HepG2 (cell line): ENCODE data around the gene KLF6. TPM values are rescaled to one million over a fixed set of nuclear protein-coding genes. Genes with fewer than 3 reads are reported as not detected.

Experiments
- AGO2 ChIP-seq: fragments of 200-400 bp; formaldehyde crosslinking; optimal IDR thresholded peaks from 2 replicates; pipeline ENCODE3; 2017; ENCODE audit warnings: mild to moderate bottlenecking, low read depth, low read length, moderate library complexity
- CHD4 ChIP-seq: fragments of 200-600 bp; sonication (generic); IDR thresholded peaks from 2 replicates; pipeline ENCODE4 v1.7.0; 2017; ENCODE audit warnings: mild to moderate bottlenecking, low read length, borderline replicate concordance
- HNRNPL ChIP-seq: fragments of 200-400 bp; formaldehyde crosslinking; IDR thresholded peaks from 2 replicates; pipeline ENCODE4 v1.6.1; 2017; ENCODE audit warnings: mild to moderate bottlenecking, low read depth, low read length
- HNRNPLL ChIP-seq: fragments of 200-400 bp; formaldehyde crosslinking; IDR thresholded peaks from 2 replicates; pipeline ENCODE4 v1.6.1; 2017; ENCODE audit warnings: mild to moderate bottlenecking, low read depth, low read length; ENCODE audit not compliant: poor library complexity, severe bottlenecking
- IRF2 ChIP-seq: IDR thresholded peaks from 2 replicates; pipeline ENCODE4 v1.6.1; 2018; ENCODE audit warnings: missing genetic modification reagents, missing compliant biosample characterization
- ISL2 ChIP-seq: sonication (generic); formaldehyde crosslinking; IDR thresholded peaks from 2 replicates; pipeline ENCODE4 v1.5.0; 2020; ENCODE audit warnings: missing genetic modification reagents
- JUND ChIP-seq: sonication (generic); formaldehyde crosslinking; IDR thresholded peaks from 2 replicates; pipeline ENCODE4 v1.8.0; 2022; ENCODE audit warnings: mild to moderate bottlenecking, missing genetic modification reagents
- KLF12 ChIP-seq: sonication (generic); formaldehyde crosslinking; IDR thresholded peaks from 2 replicates; pipeline ENCODE4 v1.4.0; 2020; ENCODE audit warnings: missing genetic modification reagents, borderline replicate concordance
- PRPF4 ChIP-seq: fragments of 200-400 bp; formaldehyde crosslinking; IDR thresholded peaks from 2 replicates; pipeline ENCODE4 v1.6.1; 2016; ENCODE audit warnings: low read length, low read depth; ENCODE audit not compliant: poor library complexity, severe bottlenecking
- SOX5 ChIP-seq: IDR thresholded peaks from 2 replicates; pipeline ENCODE4 v1.6.1; 2016; ENCODE audit warnings: borderline replicate concordance
- SPEN ChIP-seq: sonication (generic); formaldehyde crosslinking; IDR thresholded peaks from 2 replicates; pipeline ENCODE4 v1.5.1; 2020; ENCODE audit warnings: low read depth, mild to moderate bottlenecking, missing genetic modification reagents
- ZNF143 ChIP-seq: sonication (generic); formaldehyde crosslinking; IDR thresholded peaks from 2 replicates; pipeline ENCODE4 v1.4.0; 2020; ENCODE audit warnings: missing genetic modification reagents
- ZNF33A ChIP-seq: sonication (generic); formaldehyde crosslinking; IDR thresholded peaks from 2 replicates; pipeline ENCODE4 v1.5.1; 2020; ENCODE audit warnings: missing genetic modification reagents, mild to moderate bottlenecking, moderate library complexity, borderline replicate concordance
- ZNF614 ChIP-seq: IDR thresholded peaks from 2 replicates; pipeline ENCODE4 v1.6.1; 2018; ENCODE audit warnings: missing biosample characterization, missing genetic modification reagents, inconsistent platforms, borderline replicate concordance
- ZNF670 ChIP-seq: sonication (generic); formaldehyde crosslinking; IDR thresholded peaks from 2 replicates; pipeline ENCODE4 v1.8.0; 2022; ENCODE audit warnings: mild to moderate bottlenecking, missing genetic modification reagents, borderline replicate concordance
- ZNF777 ChIP-seq: sonication (generic); formaldehyde crosslinking; IDR thresholded peaks from 2 replicates; pipeline ENCODE4 v1.4.0; 2020; ENCODE audit warnings: missing genetic modification reagents
- polyA plus RNA-seq, 8 experiments: library from polyadenylated mRNA; depleted of rRNA in 3 of 8; stranded (reverse) in 7 of 8; unstranded in 1 of 8; fragments of >200 nt; fragmentation: Illumina TruSeq in 4 of 8; extraction: Trizol in 4 of 8; gene quantifications; 2 replicates each; pipeline versions ENCODE4 v1.2.1 to v1.2.3, GENCODE V29; 2011 to 2016; ENCODE audit warnings: low read depth in 4 of 8, missing spikeins in 1 of 8, mixed read lengths in 1 of 8; ENCODE audit not compliant: insufficient read depth in 1 of 8
- total RNA-seq, 5 experiments: library from RNA; depleted of rRNA; stranded (reverse); fragments of >200 nt; fragmentation: Illumina TruSeq; extraction: Trizol; gene quantifications; 2 replicates each; pipeline ENCODE4 v1.2.3, GENCODE V29; 2016; ENCODE audit warnings: low read depth in 1 of 5
- TF ChIP-seq, protein P1 (sequence below), 2 experiments: IDR thresholded peaks; 2 replicates each; pipeline ENCODE4 v1.6.1; 2011 to 2012; ENCODE audit warnings: low read length in 2 of 2, borderline replicate concordance in 1 of 2, low read depth in 1 of 2, mild to moderate bottlenecking in 1 of 2, moderate library complexity in 1 of 2
- TF ChIP-seq, protein P2 (sequence below): sonication (generic); formaldehyde crosslinking; IDR thresholded peaks from 2 replicates; pipeline ENCODE4 v1.9.0; 2021; ENCODE audit warnings: missing genetic modification reagents, borderline replicate concordance
- TF ChIP-seq, protein P3 (sequence below): sonication (generic); formaldehyde crosslinking; IDR thresholded peaks from 2 replicates; pipeline ENCODE4 v1.5.1; 2020; ENCODE audit warnings: missing genetic modification reagents, mild to moderate bottlenecking, borderline replicate concordance

KLF6 gene
- total and polyA plus RNA-seq, 2 of the 13 experiments (the other 11 are each of a cell fraction or from before 2014, with no cell fraction given) = 27.0 to 71.9 TPM

DNA sequence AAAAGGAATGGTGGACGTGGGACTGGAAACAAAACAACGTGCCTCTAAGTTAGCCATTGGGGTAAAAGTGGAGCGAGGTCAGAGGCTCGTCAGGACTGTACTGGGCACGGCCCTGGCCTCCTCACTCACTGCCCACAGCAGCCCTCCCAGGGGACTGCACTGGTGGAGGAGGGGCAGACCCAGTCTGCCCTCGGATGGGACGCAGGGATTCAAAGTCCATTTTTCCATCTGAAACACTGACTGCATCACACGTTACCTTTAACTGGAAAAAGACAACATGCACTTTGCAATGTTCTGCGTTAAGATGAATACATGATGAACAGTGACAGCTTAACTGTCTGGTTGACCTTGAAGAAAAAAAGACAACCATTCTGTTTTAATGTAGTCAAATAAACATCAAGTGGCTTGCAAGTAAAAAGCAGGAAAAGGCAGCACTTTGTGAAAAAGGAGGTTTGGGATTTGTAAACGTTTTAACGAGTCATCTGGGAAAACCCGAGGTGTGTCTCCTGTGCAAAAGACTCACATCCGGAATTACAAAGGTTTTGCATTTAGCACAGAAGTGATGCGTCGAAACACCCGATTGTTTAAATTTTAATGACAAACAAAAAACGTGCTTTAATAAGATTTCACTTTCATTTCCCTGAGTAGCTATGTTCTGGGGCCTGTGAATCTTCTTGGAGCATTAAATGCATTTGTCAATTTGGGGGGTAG, 18.8 kb downstream of the KLF6 start (continued):
- TF ChIP-seq, protein P1, sequence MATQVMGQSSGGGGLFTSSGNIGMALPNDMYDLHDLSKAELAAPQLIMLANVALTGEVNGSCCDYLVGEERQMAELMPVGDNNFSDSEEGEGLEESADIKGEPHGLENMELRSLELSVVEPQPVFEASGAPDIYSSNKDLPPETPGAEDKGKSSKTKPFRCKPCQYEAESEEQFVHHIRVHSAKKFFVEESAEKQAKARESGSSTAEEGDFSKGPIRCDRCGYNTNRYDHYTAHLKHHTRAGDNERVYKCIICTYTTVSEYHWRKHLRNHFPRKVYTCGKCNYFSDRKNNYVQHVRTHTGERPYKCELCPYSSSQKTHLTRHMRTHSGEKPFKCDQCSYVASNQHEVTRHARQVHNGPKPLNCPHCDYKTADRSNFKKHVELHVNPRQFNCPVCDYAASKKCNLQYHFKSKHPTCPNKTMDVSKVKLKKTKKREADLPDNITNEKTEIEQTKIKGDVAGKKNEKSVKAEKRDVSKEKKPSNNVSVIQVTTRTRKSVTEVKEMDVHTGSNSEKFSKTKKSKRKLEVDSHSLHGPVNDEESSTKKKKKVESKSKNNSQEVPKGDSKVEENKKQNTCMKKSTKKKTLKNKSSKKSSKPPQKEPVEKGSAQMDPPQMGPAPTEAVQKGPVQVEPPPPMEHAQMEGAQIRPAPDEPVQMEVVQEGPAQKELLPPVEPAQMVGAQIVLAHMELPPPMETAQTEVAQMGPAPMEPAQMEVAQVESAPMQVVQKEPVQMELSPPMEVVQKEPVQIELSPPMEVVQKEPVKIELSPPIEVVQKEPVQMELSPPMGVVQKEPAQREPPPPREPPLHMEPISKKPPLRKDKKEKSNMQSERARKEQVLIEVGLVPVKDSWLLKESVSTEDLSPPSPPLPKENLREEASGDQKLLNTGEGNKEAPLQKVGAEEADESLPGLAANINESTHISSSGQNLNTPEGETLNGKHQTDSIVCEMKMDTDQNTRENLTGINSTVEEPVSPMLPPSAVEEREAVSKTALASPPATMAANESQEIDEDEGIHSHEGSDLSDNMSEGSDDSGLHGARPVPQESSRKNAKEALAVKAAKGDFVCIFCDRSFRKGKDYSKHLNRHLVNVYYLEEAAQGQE (IDR thresholded peaks at IDR 0.05; ENCODE audit: borderline replicate concordance in 1 of 2, low read depth in 1 of 2, low read length in 2 of 2) = peak in 1 of 2 experiments; percentile 22; a peak in 1 of 4 replicates
- TF ChIP-seq ZNF614 (CRISPR knock-in tag) = 0 out of 2 replicates have a peak, but pooled peaks have one; percentile 43
- TF ChIP-seq, protein P2, sequence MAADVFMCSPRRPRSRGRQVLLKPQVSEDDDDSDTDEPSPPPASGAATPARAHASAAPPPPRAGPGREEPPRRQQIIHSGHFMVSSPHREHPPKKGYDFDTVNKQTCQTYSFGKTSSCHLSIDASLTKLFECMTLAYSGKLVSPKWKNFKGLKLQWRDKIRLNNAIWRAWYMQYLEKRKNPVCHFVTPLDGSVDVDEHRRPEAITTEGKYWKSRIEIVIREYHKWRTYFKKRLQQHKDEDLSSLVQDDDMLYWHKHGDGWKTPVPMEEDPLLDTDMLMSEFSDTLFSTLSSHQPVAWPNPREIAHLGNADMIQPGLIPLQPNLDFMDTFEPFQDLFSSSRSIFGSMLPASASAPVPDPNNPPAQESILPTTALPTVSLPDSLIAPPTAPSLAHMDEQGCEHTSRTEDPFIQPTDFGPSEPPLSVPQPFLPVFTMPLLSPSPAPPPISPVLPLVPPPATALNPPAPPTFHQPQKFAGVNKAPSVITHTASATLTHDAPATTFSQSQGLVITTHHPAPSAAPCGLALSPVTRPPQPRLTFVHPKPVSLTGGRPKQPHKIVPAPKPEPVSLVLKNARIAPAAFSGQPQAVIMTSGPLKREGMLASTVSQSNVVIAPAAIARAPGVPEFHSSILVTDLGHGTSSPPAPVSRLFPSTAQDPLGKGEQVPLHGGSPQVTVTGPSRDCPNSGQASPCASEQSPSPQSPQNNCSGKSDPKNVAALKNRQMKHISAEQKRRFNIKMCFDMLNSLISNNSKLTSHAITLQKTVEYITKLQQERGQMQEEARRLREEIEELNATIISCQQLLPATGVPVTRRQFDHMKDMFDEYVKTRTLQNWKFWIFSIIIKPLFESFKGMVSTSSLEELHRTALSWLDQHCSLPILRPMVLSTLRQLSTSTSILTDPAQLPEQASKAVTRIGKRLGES = no peak
- TF ChIP-seq KLF12 (CRISPR knock-in tag) = 0 out of 2 replicates have a peak, but pooled peaks have one; percentile 11
- TF ChIP-seq ZNF670 (CRISPR knock-in tag) = no peak; the same call in 1 of the 2 replicates
- 0 out of 2 replicates have a peak, but pooled peaks have one; percentile 31 for TF ChIP-seq JUND (CRISPR knock-in tag)
- TF ChIP-seq, protein P3, sequence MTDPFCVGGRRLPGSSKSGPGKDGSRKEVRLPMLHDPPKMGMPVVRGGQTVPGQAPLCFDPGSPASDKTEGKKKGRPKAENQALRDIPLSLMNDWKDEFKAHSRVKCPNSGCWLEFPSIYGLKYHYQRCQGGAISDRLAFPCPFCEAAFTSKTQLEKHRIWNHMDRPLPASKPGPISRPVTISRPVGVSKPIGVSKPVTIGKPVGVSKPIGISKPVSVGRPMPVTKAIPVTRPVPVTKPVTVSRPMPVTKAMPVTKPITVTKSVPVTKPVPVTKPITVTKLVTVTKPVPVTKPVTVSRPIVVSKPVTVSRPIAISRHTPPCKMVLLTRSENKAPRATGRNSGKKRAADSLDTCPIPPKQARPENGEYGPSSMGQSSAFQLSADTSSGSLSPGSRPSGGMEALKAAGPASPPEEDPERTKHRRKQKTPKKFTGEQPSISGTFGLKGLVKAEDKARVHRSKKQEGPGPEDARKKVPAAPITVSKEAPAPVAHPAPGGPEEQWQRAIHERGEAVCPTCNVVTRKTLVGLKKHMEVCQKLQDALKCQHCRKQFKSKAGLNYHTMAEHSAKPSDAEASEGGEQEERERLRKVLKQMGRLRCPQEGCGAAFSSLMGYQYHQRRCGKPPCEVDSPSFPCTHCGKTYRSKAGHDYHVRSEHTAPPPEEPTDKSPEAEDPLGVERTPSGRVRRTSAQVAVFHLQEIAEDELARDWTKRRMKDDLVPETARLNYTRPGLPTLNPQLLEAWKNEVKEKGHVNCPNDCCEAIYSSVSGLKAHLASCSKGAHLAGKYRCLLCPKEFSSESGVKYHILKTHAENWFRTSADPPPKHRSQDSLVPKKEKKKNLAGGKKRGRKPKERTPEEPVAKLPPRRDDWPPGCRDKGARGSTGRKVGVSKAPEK (CRISPR knock-in tag) = no peak; the same call in 1 of the 2 replicates
- 0 out of 2 replicates have a peak, but pooled peaks have one; percentile 55 for TF ChIP-seq ZNF33A (CRISPR knock-in tag)
- 0 out of 2 replicates have a peak, but pooled peaks have one; percentile 12 for TF ChIP-seq ZNF143 (CRISPR knock-in tag)
- 0 out of 2 replicates have a peak, but pooled peaks have one; percentile 54 for TF ChIP-seq ISL2
- peak; percentile 73; the same call in 1 of the 2 replicates for TF ChIP-seq SPEN (CRISPR knock-in tag)
- no peak for TF ChIP-seq CHD4
- TF ChIP-seq PRPF4 = peak; percentile 66
- TF ChIP-seq IRF2 (CRISPR knock-in tag) = peak; percentile 76
- TF ChIP-seq HNRNPL = peak; percentile 90
- no peak for TF ChIP-seq HNRNPLL
- TF ChIP-seq AGO2 = no peak
- TF ChIP-seq ZNF777 (CRISPR knock-in tag) = peak; percentile 89
- TF ChIP-seq SOX5 (CRISPR knock-in tag) = peak; percentile 74
